NOMO-1 (cell line): ENCODE measurements around the gene VWA1.
"Not testable (repeated sequence)": the region's sequence is repeated elsewhere in the genome, so short reads cannot be mapped to it uniquely, and the experiment has no call there.

ENCODE experiments used
- DNase-seq, 2 experiments: peaks; one replicate each; lab custom pipeline; 2025; ENCODE audit not compliant: unreplicated experiment in 2 of 2; lab: John Stamatoyannopoulos, UW

Gene VWA1

GRCh38 chr1:1422465-1423244 is 12.8 kb upstream of the VWA1 start:
- DNase-seq = no peak

DNA sequence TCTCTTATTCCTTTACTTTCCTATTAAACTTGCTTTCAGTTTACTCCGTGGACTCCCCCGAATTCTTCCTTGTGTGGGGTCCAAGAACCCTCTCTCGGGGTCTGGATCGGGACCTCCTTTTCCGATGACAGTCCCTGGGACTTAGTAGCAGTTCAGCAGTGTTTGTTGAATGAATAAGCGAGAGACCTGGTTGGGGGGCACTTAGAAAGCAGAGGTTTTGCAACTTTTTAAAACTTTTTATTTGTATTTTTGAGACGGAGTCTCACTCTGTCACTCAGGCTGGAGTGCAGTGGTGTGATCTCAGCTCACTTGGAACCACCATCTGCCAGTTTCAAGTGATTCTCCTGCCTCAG is 12.3 kb upstream of the VWA1 start:
- no peak for DNase-seq

GRCh38 chr1:1424707-1425106 is 10.8 kb upstream of the VWA1 start:
- DNase-seq = no peak

DNA sequence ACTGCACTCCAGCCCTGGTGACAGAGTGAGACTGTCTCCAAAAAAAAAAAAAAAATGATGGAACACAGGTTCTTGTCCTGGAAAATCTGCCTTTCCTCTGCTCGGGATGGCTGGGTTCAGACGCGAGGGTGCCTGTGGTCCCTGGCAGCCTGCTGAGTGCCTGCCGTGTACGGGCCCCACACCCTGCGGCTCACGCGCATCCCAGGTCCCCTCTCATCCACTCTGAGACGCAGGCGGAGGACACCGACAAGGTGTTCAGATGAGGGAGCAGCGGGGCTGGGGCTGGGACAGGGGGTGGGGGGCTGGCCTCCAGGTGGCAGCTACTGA is 10.1 kb upstream of the VWA1 start:
- DNase-seq = no peak

DNA sequence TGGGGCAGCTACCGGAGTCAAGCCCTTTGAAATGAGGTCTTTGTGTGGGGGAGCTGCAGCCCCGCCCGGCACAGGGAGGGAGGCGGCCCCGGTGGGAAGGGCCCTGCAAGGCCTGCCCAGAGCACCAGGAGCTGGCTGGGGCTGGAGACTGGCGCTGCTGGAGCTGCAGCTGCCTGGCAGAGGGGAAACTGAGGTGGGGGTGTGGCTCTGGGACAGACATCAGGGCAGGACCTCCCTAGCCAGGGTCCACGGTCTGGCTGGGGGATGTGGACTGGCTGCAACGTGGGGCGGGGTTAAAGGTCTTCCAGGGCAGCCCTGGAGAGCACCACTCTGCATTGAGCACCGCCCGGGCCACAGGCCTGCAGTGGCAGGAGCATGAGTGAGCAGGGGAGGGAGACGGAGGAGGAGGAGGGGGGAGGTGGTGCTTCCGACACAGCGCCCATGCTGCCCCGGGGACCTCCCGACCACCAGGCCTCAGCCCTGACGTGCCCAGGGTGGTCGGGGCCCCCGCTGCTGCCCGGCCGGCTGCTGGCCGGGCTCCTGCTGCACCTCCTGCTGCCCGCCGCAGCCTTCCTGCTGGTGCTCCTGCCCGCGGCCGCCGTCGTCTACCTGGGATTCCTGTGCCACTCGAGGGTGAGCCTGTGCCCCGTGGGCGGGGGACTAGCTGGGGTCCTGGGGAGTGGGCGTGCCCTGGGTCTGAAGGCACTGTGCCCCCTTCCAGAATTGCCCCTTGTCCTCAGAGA is 9.6 kb upstream of the VWA1 start:
- no peak for DNase-seq

- DNase-seq = no peak
Measured at GRCh38 chr1:1426496-1427105, 8.9 kb upstream of the VWA1 start.

- DNase-seq = no peak
Measured at GRCh38 chr1:1427106-1427819, 8.2 kb upstream of the VWA1 start.

GRCh38 chr1:1427820-1428148 is 7.7 kb upstream of the VWA1 start:
- DNase-seq = no peak

DNA sequence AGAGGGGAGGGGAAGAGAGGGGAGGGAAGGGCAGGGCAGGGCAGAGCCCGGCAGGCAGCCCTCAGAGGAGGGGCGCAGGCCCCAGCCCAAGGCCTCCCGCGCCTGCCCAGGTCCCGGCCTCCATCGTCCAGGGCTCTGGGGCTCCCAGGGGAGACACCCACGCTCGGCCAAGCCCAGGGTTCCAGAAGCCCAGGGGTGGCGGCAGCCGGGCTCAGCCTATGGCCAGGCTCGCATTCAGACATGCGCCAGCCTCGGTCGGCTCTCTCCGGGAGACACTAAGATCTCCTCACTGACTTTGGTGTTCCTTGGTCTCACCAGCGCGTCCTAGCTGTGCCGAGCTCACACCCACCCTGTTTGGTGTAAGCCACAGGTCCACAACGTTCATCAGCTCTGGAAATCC is 7.3 kb upstream of the VWA1 start:
- no peak for DNase-seq

- DNase-seq = not testable (repeated sequence)
Measured at GRCh38 chr1:1428967-1429366, 6.5 kb upstream of the VWA1 start.

GRCh38 chr1:1429671-1430073 is 5.8 kb upstream of the VWA1 start:
- no peak for DNase-seq

DNA sequence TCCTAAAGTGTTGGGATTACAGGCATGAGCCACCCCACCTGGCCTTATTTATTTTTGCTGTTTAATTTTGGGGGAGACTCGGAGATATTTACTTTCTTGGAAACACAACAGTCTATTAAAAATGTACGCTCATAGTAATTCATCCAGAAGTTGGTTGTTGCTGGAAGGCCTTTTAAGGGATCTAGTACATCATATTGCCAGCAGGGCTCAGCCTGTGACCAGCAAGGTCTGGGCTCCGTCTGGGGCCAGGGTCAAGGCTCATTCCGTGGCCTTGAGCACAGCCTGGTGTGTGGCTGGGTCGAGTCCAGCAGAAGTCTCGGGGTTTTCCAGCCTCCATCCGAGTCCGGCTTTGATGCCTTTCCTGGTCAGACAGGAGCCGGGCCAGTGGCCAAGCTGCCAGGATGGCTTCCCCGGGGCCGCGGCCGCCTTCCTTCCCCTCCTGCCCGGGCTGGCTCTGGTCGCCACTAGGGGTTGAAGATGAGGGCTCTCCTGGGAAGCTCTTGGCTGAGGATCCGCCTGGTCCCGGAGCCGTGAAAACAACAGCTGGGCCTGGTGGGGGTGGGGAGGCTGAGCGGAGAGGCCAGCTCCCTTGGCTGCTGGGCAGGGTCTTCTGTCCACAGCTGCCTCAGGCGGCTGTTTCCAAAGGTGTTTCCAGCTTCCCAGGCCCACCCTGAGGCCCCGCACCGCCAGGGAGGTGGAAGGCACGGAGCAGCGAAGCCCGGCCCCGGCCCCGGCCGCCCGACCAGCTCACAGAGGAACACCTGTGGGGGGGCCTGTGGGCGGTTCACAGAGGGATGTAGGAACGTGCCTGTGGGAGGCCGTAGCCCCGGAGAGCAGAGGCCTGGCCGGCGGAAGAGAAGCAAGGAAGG is 5.1 kb upstream of the VWA1 start:
- no peak for DNase-seq

DNA sequence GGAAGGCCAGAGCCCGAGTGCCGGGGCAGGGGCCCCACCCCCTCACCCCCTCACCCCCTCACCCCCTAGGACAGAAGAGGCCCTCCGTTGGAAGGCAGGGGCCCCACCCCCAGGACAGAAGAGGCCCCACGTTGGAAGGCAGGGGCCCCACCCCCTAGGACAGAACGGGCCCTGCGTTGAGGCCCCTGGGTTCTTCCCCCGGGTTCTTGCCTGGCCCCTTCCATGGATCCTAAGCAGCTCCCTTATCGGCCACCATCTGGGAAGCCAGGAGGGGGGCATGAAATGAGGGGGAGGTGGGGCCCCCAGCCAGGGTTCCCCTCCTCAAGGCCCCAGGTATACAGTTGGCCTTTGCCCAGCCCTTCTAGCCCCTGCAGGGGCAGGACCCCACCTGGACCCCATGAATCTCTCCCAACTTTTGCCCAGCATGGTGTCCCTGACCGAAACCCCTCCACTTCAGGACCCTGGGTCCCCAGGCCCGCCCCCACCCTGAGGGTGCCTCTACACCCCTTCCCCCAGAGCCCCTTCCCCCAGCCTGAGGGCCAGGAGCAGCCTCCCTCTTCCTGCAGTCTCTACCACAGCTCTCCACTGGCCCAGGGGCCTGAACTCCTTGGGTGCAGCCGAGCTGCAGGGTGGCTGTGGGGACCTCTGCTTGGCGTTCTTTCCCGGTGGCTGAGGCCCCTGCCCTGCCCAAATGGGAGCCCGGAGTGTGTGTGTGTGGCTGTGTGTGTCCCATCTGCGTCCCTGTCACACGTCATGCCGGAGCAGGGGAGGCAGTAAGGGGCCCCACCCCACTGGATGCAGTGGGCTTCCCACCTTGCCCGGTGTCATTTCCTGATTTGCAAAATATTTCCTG is 4.3 kb upstream of the VWA1 start:
- no peak for DNase-seq

DNA sequence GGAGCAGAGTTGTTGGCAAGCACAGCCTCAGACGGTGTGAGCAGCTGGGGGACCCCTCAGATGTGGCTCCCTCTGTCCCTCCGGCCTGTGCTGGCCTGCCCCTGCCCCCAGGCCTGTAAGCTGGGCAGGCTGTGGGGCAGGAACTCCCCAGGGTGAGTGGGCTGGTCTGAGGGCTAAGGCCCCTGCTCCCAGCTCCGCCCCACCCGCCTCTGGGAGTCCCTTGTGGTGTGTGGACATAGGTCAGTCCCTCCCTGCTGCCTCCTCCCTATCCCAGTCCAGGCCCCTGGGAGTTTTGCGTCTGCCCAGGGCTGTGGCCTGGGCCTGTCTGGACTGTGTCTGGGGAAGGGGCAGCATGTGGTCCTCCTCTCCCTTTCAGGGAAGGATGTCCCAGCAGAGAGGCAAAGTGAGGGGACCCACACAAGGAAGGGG is 3.6 kb upstream of the VWA1 start:
- DNase-seq = no peak

DNA sequence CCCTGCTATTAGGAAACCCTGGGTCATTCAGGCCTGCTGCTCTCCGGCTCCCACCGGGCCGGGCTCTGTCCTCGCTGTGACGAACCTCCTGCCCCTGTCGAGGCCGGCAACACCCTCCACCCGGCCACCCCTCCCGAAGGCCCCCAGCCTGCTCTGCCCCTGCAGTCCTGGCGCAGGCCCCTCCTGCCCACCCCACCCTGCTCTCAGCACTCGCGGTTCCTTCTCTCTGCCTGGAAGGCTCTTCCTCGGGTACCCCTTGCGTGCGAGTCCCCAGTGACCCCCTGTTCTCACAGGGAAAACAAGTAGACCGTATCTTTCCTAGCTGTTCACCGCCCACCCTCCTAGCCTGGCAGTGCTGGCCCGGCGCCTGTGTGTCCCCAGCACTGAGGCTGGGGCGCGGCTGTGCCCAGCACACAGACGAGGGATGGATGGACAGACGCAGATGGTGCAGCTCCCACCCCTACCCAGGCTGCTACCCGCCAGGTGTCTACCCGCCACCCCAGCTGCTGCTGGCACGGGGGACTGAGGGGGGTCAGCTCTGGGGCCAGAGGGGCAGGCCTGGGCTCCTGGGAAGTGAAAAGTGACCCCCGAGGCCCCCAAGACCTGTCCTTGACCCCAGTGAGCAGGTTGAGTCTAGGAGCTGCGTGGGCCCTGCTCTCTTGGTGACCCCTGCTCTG is 3.1 kb upstream of the VWA1 start:
- no peak for DNase-seq

DNA sequence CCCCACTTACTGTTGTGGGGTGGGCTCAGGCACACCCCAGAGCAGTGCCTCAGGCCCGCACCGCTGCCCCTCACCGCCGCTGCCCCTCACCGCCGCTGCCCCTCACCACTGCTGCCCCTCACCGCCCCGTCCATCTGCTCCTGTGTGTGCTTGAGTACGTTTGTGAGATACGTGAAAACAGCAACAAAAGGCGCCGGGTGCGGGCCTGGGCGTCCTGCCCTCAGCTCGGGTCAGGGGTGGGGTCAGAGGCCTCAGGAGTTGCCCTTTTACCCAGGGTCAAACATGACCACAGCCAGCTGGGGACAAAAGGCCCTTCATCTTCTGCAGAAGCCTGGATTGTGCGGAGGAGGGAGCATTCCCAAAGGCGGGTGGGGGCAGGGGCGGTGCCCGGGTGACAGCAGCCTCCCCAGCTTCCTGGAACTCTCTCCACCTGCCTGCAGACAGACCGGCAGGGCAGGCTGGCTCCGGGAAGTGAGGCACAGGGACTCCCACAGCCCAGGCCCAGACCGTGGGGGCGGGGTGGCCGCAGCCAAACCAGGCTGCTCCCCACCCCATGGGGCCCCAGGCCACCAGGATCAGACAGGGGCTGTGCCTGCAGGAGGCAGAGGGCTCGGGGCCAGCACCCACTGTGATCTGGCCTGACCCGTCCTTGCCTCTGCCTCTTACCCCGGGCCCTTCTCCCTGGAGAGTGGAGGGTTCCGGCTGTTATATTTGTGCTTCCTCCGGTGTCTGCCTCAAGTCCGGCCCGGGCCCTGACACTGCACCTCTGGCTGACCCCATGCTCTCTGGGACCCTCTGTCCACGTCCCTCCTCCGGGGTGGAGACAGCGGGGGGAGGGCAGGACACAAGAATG is 2.3 kb upstream of the VWA1 start:
- DNase-seq = no peak

GRCh38 chr1:1433804-1434130 is 1.7 kb upstream of the VWA1 start:
- no peak for DNase-seq

DNA sequence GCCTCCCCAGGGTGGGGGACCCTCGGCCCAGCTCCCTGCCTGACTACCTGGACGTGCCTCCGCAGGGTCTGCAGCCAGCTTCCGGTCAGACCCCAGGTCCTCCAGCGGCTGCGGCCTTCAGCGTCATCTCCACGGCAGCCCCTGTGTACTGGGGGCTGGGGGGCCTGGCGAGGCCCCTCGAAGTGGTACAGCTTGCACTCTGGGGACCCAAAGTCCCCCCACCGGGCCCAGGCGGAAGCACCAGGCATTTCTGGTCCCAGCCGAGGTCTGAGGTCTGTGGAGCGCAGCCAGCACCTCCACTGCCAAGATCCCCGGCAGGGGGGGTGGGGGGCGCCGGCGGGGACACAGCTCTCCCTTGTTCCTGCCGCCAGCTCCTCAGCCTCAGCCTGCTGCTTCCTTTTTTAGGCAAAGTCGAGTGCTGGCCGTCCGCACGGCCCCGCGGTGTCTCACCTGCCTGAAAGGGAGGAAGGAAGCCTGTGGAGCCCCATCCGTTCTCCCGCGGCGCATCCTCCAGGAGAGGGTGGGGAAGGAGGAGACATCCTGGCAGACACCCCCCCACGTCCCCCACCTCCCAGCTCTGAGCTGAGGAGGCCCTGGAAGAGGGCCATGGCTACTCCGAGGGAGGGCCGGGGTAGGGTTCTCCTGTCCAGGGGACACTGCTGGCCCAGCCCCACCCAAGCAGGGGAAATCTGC is 1.2 kb upstream of the VWA1 start:
- DNase-seq = no peak
